Transverse colon (tissue), 4 donors: Measurements from ENCODE around the gene SLC39A6. TPM values are rescaled to one million over a fixed set of nuclear protein-coding genes. Genes with fewer than 3 reads are reported as not detected.

Experiments
- DNase-seq: peaks from one replicate; pipeline ENCODE4 v3.0.0-alpha.2; 2019
- H3K27ac ChIP-seq, 4 donors: fragments of 200-600 bp; sonication (generic); 2 replicates each; pipeline ENCODE4 v1.5.1; 2016 to 2018; ENCODE audit warnings: inconsistent platforms in 4 of 4
- H3K27me3 ChIP-seq: fragments of 200-600 bp; sonication (generic); 2 replicates; pipeline ENCODE4 v1.5.1; 2017; ENCODE audit warnings: inconsistent platforms
- H3K36me3 ChIP-seq, 4 donors: fragments of 200-600 bp; sonication (generic); 2 replicates each; pipeline ENCODE4 v1.5.1; 2017 to 2019; ENCODE audit warnings: inconsistent platforms in 4 of 4
- H3K4me1 ChIP-seq, 4 donors: fragments of 200-600 bp; sonication (generic); 2 replicates each; pipeline ENCODE4 v1.5.1; 2017 to 2020; ENCODE audit warnings: inconsistent platforms in 4 of 4
- H3K4me3 ChIP-seq, 4 donors: fragments of 200-600 bp; sonication (generic); 1 replicate in 1 of 4; 2 replicates in 3 of 4; pipeline versions ENCODE4 v1.5.1 to v1.6.1; 2017 to 2019; ENCODE audit warnings: inconsistent platforms in 4 of 4
- H3K9me3 ChIP-seq, 2 donors: fragments of 200-600 bp; sonication (generic); 2 replicates each; pipeline ENCODE4 v1.5.1; 2017 to 2019; ENCODE audit warnings: inconsistent platforms in 2 of 2
- EP300 ChIP-seq: sonication (generic); formaldehyde crosslinking; IDR thresholded peaks from one replicate; pipeline ENCODE4 v1.6.1; 2017; ENCODE audit warnings: antibody characterized with exemption, low read depth
- POLR2A ChIP-seq: fragments of 450-650 bp; IDR thresholded peaks from one replicate; pipeline ENCODE4 v1.6.1; 2016; ENCODE audit warnings: antibody characterized with exemption, mild to moderate bottlenecking, moderate library complexity
- POLR2AphosphoS5 ChIP-seq, 3 donors: sonication (generic); formaldehyde crosslinking; IDR thresholded peaks; one replicate each; pipeline ENCODE4 v1.6.1; 2016; ENCODE audit warnings: antibody characterized with exemption in 3 of 3
- WGBS, 2 donors: methylation state at CpG; one replicate each; pipeline ENCODE4 v1.1.5; 2018; ENCODE audit warnings: low coverage in 1 of 2; 5-methylcytosine and 5-hydroxymethylcytosine counted together
- in situ Hi-C, 4 donors: fragments of 200-750 bp; cut with MboI; loops; one replicate each; pipeline versions ENCODE4 v1.15.0 to v1.15.1; 2017; ENCODE audit warnings: low sequenced_read_pairs in 3 of 4, low pct_ligation_motif_present in 1 of 4, low pct_unique_long_range_greater_than_20kb in 1 of 4
- intact Hi-C: fragments of 100-400 bp; cut with DNase I; formaldehyde crosslinking; loops from one replicate; pipeline ENCODE4 v1.15.1; 2023; ENCODE audit warnings: low total_unique reads
- total RNA-seq, 4 donors: library from RNA; depleted of rRNA; stranded (reverse); fragments of >200 nt; gene quantifications; one replicate each; pipeline ENCODE4 v1.1.0, GENCODE V29; 2016
- TF ChIP-seq, protein P1 (sequence below), 5 experiments: fragments of 200-600 bp in 3 of 5; fragments of 450-650 bp in 2 of 5; sonication (generic) in 3 of 5; IDR thresholded peaks; 1 replicate in 2 of 5; 2 replicates in 3 of 5; pipeline ENCODE4 v1.5.1; 2016 to 2017; ENCODE audit warnings: antibody characterized with exemption in 5 of 5, inconsistent platforms in 3 of 5, mild to moderate bottlenecking in 2 of 5, moderate library complexity in 1 of 5

SLC39A6 gene
- total RNA-seq, 4 donors from 2014 or later: 4.5 to 24.3 (median 19.6) TPM

DNA sequence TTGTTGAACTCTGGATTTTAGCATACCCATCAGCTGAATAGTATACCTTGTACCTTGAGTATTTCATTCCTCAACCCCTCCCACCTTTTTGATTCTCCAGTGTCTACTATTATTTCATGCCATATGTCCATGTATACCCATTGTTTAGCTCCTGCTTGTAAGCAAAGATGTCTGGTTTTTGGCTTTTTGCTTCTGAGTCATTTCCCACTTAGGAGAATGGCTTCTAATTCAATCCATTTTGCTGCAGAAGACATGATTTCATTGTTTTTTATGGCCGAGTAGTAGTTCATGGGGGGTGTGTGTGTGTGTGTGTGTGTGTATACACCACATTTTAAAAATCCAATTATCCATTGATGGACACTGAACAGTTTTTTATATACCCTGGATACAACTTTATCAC is 33.8 kb upstream of the SLC39A6 start:
- 67 to 81% methylated on average over 1 of the region's 1 CpG for WGBS, 2 donors
- TF ChIP-seq POLR2AphosphoS5 (IDR thresholded peaks at IDR 0.05): no peak
- TF ChIP-seq POLR2A: no peak
- TF ChIP-seq, protein P1, sequence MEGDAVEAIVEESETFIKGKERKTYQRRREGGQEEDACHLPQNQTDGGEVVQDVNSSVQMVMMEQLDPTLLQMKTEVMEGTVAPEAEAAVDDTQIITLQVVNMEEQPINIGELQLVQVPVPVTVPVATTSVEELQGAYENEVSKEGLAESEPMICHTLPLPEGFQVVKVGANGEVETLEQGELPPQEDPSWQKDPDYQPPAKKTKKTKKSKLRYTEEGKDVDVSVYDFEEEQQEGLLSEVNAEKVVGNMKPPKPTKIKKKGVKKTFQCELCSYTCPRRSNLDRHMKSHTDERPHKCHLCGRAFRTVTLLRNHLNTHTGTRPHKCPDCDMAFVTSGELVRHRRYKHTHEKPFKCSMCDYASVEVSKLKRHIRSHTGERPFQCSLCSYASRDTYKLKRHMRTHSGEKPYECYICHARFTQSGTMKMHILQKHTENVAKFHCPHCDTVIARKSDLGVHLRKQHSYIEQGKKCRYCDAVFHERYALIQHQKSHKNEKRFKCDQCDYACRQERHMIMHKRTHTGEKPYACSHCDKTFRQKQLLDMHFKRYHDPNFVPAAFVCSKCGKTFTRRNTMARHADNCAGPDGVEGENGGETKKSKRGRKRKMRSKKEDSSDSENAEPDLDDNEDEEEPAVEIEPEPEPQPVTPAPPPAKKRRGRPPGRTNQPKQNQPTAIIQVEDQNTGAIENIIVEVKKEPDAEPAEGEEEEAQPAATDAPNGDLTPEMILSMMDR (IDR thresholded peaks at IDR 0.05): no peak
- no peak for TF ChIP-seq EP300
- Histone ChIP-seq H3K4me1 (no peaks in the 10 kb centered on the region), H3K4me3 (no peak overlapping the region), H3K27me3 (no peaks in the 10 kb centered on the region), H3K9me3 (no peaks in the 10 kb centered on the region), H3K36me3 (peaks cover 0 to 83% (median 18%) of the 10 kb centered on the region in 4 donors), H3K27ac (no peak overlapping the region)
- in situ Hi-C loops (no loop called here), intact Hi-C loops (no loop called here)
- DNase-seq: no peak

DNA sequence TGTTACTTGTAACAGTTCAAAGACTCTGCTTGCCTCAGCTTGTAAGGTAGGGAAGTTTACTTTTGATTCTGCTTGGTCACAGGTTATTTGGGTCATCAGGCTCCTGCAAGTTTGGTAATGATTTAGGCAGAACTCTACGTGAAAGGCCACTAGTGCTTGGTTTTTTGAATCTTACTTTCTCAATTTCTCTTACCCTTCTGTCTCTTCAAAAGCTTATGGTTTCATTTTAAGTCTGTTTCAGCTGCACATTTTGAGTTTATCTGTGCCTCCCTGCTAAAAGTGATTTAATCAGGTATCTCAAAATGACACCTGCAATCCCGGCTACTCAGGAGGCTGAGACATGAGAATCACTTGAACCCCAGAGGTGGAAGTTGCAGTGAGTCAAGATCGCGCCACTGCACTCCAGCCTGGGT is 31.8 kb upstream of the SLC39A6 start:
- H3K27ac ChIP-seq: no peak overlapping the region
- no peaks in the 10 kb centered on the region for H3K27me3 ChIP-seq
- in situ Hi-C loops: no loop called here
- no peaks in the 10 kb centered on the region for H3K4me1 ChIP-seq
- peaks cover 0 to 78% (median 23%) of the 10 kb centered on the region in 4 donors for H3K36me3 ChIP-seq
- TF ChIP-seq EP300 (no peak), POLR2AphosphoS5 (IDR thresholded peaks at IDR 0.05) (no peak), POLR2A (no peak)
- TF ChIP-seq, protein P1 (IDR thresholded peaks at IDR 0.05): no peak
- WGBS, 2 donors: 76 to 87% methylated on average over 4 of the region's 4 CpGs
- DNase-seq: no peak
- intact Hi-C loops: no loop called here
- no peak overlapping the region for H3K4me3 ChIP-seq
- H3K9me3 ChIP-seq: no peaks in the 10 kb centered on the region

DNA sequence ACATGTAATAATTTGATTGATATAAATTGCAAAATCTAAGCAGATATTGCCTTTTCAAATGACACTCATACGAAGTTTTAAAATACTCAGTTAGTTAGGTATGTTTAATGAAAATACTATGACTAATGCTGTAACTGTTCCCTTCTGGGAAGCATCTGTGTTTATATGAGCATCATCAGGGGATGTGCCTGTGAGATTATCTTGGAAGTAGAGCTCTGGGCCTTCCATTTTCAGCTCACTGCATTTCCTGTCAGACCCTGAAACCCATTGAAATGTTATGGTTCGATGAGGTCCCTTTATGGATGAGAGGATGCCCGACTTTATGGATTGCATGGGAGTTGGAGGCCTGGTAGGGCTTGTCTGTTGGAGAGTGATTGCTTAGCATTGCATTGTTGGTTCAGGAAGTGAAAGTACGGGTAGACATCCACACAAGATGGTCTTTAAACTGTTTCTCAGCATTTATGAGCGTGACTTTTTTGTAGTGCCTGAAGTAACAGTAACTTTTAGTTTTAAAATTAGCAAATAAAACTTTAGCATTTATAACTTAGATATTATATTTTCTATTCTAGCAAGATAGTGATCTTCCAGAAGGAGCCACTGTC is 29.2 kb upstream of the SLC39A6 start:
- Histone ChIP-seq H3K27ac (peak overlapping the region in 1 of 4 donors; percentile 5), H3K27me3 (no peaks in the 10 kb centered on the region), H3K36me3 (peaks cover 0 to 60% (median 26%) of the 10 kb centered on the region in 4 donors), H3K4me1 (no peaks in the 10 kb centered on the region), H3K4me3 (no peak overlapping the region), H3K9me3 (no peaks in the 10 kb centered on the region)
- intact Hi-C loops: no loop called here
- TF ChIP-seq, protein P1 (IDR thresholded peaks at IDR 0.05): no peak
- TF ChIP-seq EP300 (no peak), POLR2A (no peak), POLR2AphosphoS5 (IDR thresholded peaks at IDR 0.05) (no peak)
- 77 to 84% methylated on average over 4 to 5 of the region's 5 CpGs for WGBS, 2 donors
- in situ Hi-C loops: no loop called here
- DNase-seq: no peak

DNA sequence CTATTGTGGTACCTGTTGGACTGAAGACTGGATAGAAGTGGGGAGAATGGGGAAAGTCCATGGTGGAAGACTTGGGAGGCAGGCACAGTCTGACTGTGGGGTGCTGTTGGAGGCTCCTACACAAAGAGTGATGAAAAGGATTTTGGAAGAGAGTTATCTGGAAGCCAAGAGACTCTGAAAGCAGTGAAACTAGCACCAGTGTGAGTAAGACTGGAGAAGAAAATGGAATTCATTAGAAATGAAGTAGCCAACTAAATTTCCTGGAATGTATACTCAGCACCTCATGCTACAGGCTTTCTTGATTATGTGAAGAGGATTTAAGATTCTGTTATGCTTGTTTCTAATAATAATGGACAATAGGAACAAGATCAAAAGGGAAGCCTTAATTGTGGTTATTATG is 28.3 kb upstream of the SLC39A6 start:
- in situ Hi-C loops (no loop called here), intact Hi-C loops (no loop called here)
- no peak overlapping the region for H3K4me3 ChIP-seq
- no peak for DNase-seq
- H3K27me3 ChIP-seq: no peaks in the 10 kb centered on the region
- no peaks in the 10 kb centered on the region for H3K4me1 ChIP-seq
- TF ChIP-seq, protein P1 (IDR thresholded peaks at IDR 0.05): no peak
- TF ChIP-seq EP300 (no peak), POLR2A (no peak), POLR2AphosphoS5 (IDR thresholded peaks at IDR 0.05) (no peak)
- H3K36me3 ChIP-seq: peaks cover 0 to 54% (median 27%) of the 10 kb centered on the region in 4 donors
- H3K27ac ChIP-seq: peak overlapping the region in 1 of 4 donors; percentile 5
- H3K9me3 ChIP-seq: no peaks in the 10 kb centered on the region
